IMR-90 (cell line): Measurements from ENCODE around the gene TNRC6C. TPM values are rescaled to one million over a fixed set of nuclear protein-coding genes. Genes with fewer than 3 reads are reported as not detected.

ENCODE experiments used
- USF2 ChIP-seq: fragments of 150-350 bp; IDR thresholded peaks from 2 replicates; pipeline ENCODE4 v1.6.1; 2017; ENCODE audit warnings: mild to moderate bottlenecking, antibody characterized with exemption, low read length, low read depth
- microRNA-seq, 2 experiments: library from miRNA; stranded (forward) in 1 of 2; unstranded in 1 of 2; fragments of 10-50 nt in 1 of 2; fragments of <30 nt in 1 of 2; gene quantifications in 1 of 2; microRNA quantifications in 1 of 2; one replicate each; pipeline versions ENCODE3 to v1.1.0; 2013 to 2020; ENCODE audit not compliant: insufficient read depth in 1 of 2, insufficient read length in 1 of 2, unreplicated experiment in 1 of 2
- polyA plus RNA-seq, 3 experiments: library from polyadenylated mRNA; depleted of rRNA; stranded (reverse); fragments of >200 nt; gene quantifications; 2 replicates each; pipeline ENCODE4 v1.2.3, GENCODE V29; 2012; ENCODE audit warnings: low replicate concordance in 1 of 3
- small RNA-seq, 5 experiments: library from RNA; depleted of rRNA; stranded (forward); fragments of <200 nt; gene quantifications; one replicate each; pipeline ENCODE3, GENCODE V24; 2012
- total RNA-seq: library from RNA; depleted of rRNA; stranded (reverse); fragments of >200 nt; gene quantifications from 2 replicates; pipeline ENCODE4 v1.2.3, GENCODE V29; 2012; rRNA removed

TNRC6C gene
- total and polyA plus RNA-seq, 2 of the 4 experiments (the other 2 are of a cell fraction): 1.6 to 2.7 TPM

GRCh38 chr17:78154903-78155811 lies 196.7 kb downstream of the TNRC6C start (continued):
- no peak for TF ChIP-seq USF2

Small RNA genes within 50 kb of the gene (microRNA-seq; reads per million reads assigned to microRNA genes)
- gene RNU1-80P (ENCODE audit: insufficient read depth, insufficient read length): not detected
- not detected for gene RNU6-625P (ENCODE audit: insufficient read depth, insufficient read length)

Small RNA genes within 50 kb of the gene (small RNA-seq; reads per million reads assigned to genes)
- gene RNU1-80P (0 to 0.39 (median 0) reads per million in 5 experiments), gene RNU6-625P (0 reads per million in 5 experiments)

Other genes starting within 250 kb of the TNRC6C start
- 0.28 TPM in 1 of 2 replicates, not detected in the other for gene TMC6, start 170.1 kb downstream of the TNRC6C start, total RNA-seq
- gene TMC6, start 170.1 kb downstream of the TNRC6C start, polyA plus RNA-seq (2012; rRNA removed): 0.19 and 0.32 TPM in 2 replicates
- gene TMC8, start 172.1 kb downstream of the TNRC6C start, total RNA-seq: not detected in 2 replicates
- gene TMC8, start 172.1 kb downstream of the TNRC6C start, polyA plus RNA-seq (2012; rRNA removed): not detected in 2 replicates
- gene C17orf99, start 187.7 kb downstream of the TNRC6C start, total RNA-seq: not detected in 2 replicates
- not detected in 2 replicates for gene C17orf99, start 187.7 kb downstream of the TNRC6C start, polyA plus RNA-seq (2012; rRNA removed)
- gene SYNGR2, start 209.9 kb downstream of the TNRC6C start, total RNA-seq: 11.1 and 14.7 TPM in 2 replicates
- 63.1 and 77.3 TPM in 2 replicates for gene SYNGR2, start 209.9 kb downstream of the TNRC6C start, polyA plus RNA-seq (2012; rRNA removed)
- gene TK1, start 228.3 kb downstream of the TNRC6C start, total RNA-seq: 109 and 219 TPM in 2 replicates
- 150 and 181 TPM in 2 replicates for gene TK1, start 228.3 kb downstream of the TNRC6C start, polyA plus RNA-seq (2012; rRNA removed)
- 45.5 and 65.1 TPM in 2 replicates for gene AFMID, start 228.7 kb downstream of the TNRC6C start, total RNA-seq
- 29.9 and 41.0 TPM in 2 replicates for gene AFMID, start 228.7 kb downstream of the TNRC6C start, polyA plus RNA-seq (2012; rRNA removed)